DMS153 (cell line): ENCODE results near the gene MAN1A2.

ENCODE experiments used
- DNase-seq: peaks from one replicate; lab custom pipeline; 2025; lab: John Stamatoyannopoulos, UW

The MAN1A2 gene

GRCh38 chr1:117576236-117576635 is 209.0 kb downstream of the MAN1A2 start:
- DNase-seq: no peak

- DNase-seq: no peak
Measured at GRCh38 chr1:117577191-117577885, 210.1 kb downstream of the MAN1A2 start.

- no peak for DNase-seq
Measured at GRCh38 chr1:117578466-117578865, 211.2 kb downstream of the MAN1A2 start.
